Fibroblast of skin of abdomen (primary cell): ENCODE data around the gene ZNF618.

Experiments used
- DNase-seq: peaks from one replicate; pipeline ENCODE4 v3.0.0-alpha.2; 2013

The ZNF618 gene

GRCh38 chr9:114100536-114100935, 224.4 kb downstream of the ZNF618 start:
- DNase-seq: no peak

- DNase-seq: no peak
Measured at GRCh38 chr9:114102484-114102883, 226.4 kb downstream of the ZNF618 start.

- no peak for DNase-seq
Measured at GRCh38 chr9:114105236-114105635, 229.1 kb downstream of the ZNF618 start.
